GM12878 (cell line): Measurements from ENCODE around the gene AGBL1.

ENCODE experiments used
- CHD1 ChIP-seq: IDR thresholded peaks from 2 replicates; pipeline ENCODE4 v1.6.1; 2012; ENCODE audit warnings: low read depth, low read length, improper control_type of control experiment
- E2F4 ChIP-seq: IDR thresholded peaks from 2 replicates; pipeline ENCODE4 v1.6.1; 2012; ENCODE audit warnings: low read depth, low read length, improper control_type of control experiment
- FOS ChIP-seq: IDR thresholded peaks from 3 replicates; pipeline ENCODE4 v1.6.1; 2011; ENCODE audit warnings: borderline replicate concordance; ENCODE audit not compliant: insufficient read length; ENCODE audit errors: extremely low read depth
- LARP7 ChIP-seq: fragments of 450-650 bp; IDR thresholded peaks from 2 replicates; pipeline ENCODE4 v1.6.1; 2017; ENCODE audit warnings: mild to moderate bottlenecking
- PAX5 ChIP-seq: IDR thresholded peaks from 2 replicates; pipeline ENCODE4 v1.6.1; 2011; ENCODE audit warnings: low read depth, low read length, borderline replicate concordance
- POLR2AphosphoS5 ChIP-seq: IDR thresholded peaks from 2 replicates; pipeline ENCODE4 v1.6.1; 2011; ENCODE audit warnings: mild to moderate bottlenecking, low read length, inconsistent platforms
- REST ChIP-seq: IDR thresholded peaks from 2 replicates; pipeline ENCODE4 v1.6.1; 2012; ENCODE audit warnings: mild to moderate bottlenecking, low read depth, low read length
- TCF7 ChIP-seq: IDR thresholded peaks from 2 replicates; pipeline ENCODE4 v1.6.1; 2014; ENCODE audit warnings: antibody characterized with exemption, borderline replicate concordance
- USF2 ChIP-seq: IDR thresholded peaks from 2 replicates; pipeline ENCODE4 v1.6.1; 2011; ENCODE audit warnings: low read depth, low read length, improper control_type of control experiment, borderline replicate concordance
- ZNF207 ChIP-seq: fragments of 450-650 bp; IDR thresholded peaks from 2 replicates; pipeline ENCODE4 v1.6.1; 2014; ENCODE audit warnings: antibody characterized with exemption, mild to moderate bottlenecking, borderline replicate concordance
- ZNF384 ChIP-seq: IDR thresholded peaks from 2 replicates; pipeline ENCODE4 v1.6.1; 2012; ENCODE audit warnings: low read depth, mild to moderate bottlenecking, low read length, improper control_type of control experiment, borderline replicate concordance
- TF ChIP-seq, protein P1 (sequence below): IDR thresholded peaks from 2 replicates; pipeline ENCODE4 v1.6.1; 2012; ENCODE audit warnings: low read depth, low read length, improper control_type of control experiment
- TF ChIP-seq, protein P2 (sequence below), 3 experiments: IDR thresholded peaks in 2 of 3; conservative IDR thresholded peaks in 1 of 3; 2 replicates each; pipeline ENCODE4 v1.5.1; 2011; ENCODE audit warnings: low read depth in 3 of 3, low read length in 3 of 3, mild to moderate bottlenecking in 3 of 3, control low read depth in 2 of 3, moderate library complexity in 2 of 3, inconsistent platforms in 1 of 3, mixed read lengths in 1 of 3; ENCODE audit not compliant: control insufficient read depth in 2 of 3, insufficient read depth in 1 of 3; ENCODE audit errors: extremely low read depth in 1 of 3
- TF ChIP-seq, protein P3 (sequence below): IDR thresholded peaks from 2 replicates; pipeline ENCODE4 v1.6.1; 2011; ENCODE audit warnings: low read depth, mild to moderate bottlenecking, low read length, moderate library complexity, borderline replicate concordance; ENCODE audit errors: extremely low read depth

GRCh38 chr15:86661580-86661979, 581.9 kb downstream of the AGBL1 start:
- TF ChIP-seq ZNF207, result no peak
- TF ChIP-seq, protein P1, sequence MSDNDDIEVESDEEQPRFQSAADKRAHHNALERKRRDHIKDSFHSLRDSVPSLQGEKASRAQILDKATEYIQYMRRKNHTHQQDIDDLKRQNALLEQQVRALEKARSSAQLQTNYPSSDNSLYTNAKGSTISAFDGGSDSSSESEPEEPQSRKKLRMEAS, result no peak
- TF ChIP-seq, protein P2, sequence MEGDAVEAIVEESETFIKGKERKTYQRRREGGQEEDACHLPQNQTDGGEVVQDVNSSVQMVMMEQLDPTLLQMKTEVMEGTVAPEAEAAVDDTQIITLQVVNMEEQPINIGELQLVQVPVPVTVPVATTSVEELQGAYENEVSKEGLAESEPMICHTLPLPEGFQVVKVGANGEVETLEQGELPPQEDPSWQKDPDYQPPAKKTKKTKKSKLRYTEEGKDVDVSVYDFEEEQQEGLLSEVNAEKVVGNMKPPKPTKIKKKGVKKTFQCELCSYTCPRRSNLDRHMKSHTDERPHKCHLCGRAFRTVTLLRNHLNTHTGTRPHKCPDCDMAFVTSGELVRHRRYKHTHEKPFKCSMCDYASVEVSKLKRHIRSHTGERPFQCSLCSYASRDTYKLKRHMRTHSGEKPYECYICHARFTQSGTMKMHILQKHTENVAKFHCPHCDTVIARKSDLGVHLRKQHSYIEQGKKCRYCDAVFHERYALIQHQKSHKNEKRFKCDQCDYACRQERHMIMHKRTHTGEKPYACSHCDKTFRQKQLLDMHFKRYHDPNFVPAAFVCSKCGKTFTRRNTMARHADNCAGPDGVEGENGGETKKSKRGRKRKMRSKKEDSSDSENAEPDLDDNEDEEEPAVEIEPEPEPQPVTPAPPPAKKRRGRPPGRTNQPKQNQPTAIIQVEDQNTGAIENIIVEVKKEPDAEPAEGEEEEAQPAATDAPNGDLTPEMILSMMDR (IDR thresholded peaks at IDR 0.05 in 2 of 3, conservative IDR thresholded peaks at IDR 0.05 in 1 of 3; ENCODE audit: control insufficient read depth in 2 of 3, extremely low read depth in 1 of 3, insufficient read depth in 1 of 3, low read depth in 3 of 3, low read length in 3 of 3), result no peak
- no peak for TF ChIP-seq ZNF384
- no peak for TF ChIP-seq REST
- no peak for TF ChIP-seq CHD1
- no peak for TF ChIP-seq POLR2AphosphoS5
- TF ChIP-seq, protein P3, sequence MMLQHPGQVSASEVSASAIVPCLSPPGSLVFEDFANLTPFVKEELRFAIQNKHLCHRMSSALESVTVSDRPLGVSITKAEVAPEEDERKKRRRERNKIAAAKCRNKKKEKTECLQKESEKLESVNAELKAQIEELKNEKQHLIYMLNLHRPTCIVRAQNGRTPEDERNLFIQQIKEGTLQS, result no peak
- TF ChIP-seq LARP7, result no peak
- TF ChIP-seq FOS, result no peak
- no peak for TF ChIP-seq USF2
- no peak for TF ChIP-seq TCF7
- TF ChIP-seq PAX5, result no peak
- no peak for TF ChIP-seq E2F4
